Measurements from ENCODE around the gene CDRT15. TPM values are rescaled to one million over a fixed set of nuclear protein-coding genes. Genes with fewer than 3 reads are reported as not detected.

Gene CDRT15
- total RNA-seq, 1 donor from 2014 or later: not detected

GRCh38 chr17:14228903-14229302, 7.8 kb downstream of the CDRT15 start:
- TF ChIP-seq CTCF (conservative IDR thresholded peaks at IDR 0.05): no peak
- no peak overlapping the region for H3K4me3 Mint-ChIP-seq
- H3K9me3 Mint-ChIP-seq: peaks cover 3% of the 10 kb centered on the region
- peaks cover 4% of the 10 kb centered on the region for H3K4me1 Mint-ChIP-seq
- H3K27me3 Mint-ChIP-seq (ENCODE audit: low read depth): no peaks in the 10 kb centered on the region
- peaks cover 3% of the 10 kb centered on the region for H3K36me3 Mint-ChIP-seq (ENCODE audit: low read depth)
- no peak overlapping the region for H3K27ac Mint-ChIP-seq (ENCODE audit: unreplicated experiment)
- no peak for DNase-seq (ENCODE audit: low read depth, low spot score)

GRCh38 chr17:14227052-14227451, 9.6 kb downstream of the CDRT15 start:
- Mint-ChIP-seq H3K4me1 (peaks cover 5% of the 10 kb centered on the region), H3K4me3 (no peak overlapping the region), H3K27ac (ENCODE audit: unreplicated experiment) (no peak overlapping the region), H3K36me3 (ENCODE audit: low read depth) (peaks cover 5% of the 10 kb centered on the region), H3K27me3 (ENCODE audit: low read depth) (no peaks in the 10 kb centered on the region), H3K9me3 (peaks cover 3% of the 10 kb centered on the region)
- DNase-seq (ENCODE audit: low read depth, low spot score): no peak
- TF ChIP-seq CTCF (conservative IDR thresholded peaks at IDR 0.05): no peak

- H3K9me3 Mint-ChIP-seq: no peaks in the 10 kb centered on the region
- DNase-seq (ENCODE audit: low read depth, low spot score): no peak
- H3K36me3 Mint-ChIP-seq (ENCODE audit: low read depth): peaks cover 5% of the 10 kb centered on the region
These were observed 11.2 kb downstream of the CDRT15 start for GRCh38 chr17:14225254-14225980.

GRCh38 chr17:14222611-14223010, 14.1 kb downstream of the CDRT15 start:
- H3K27ac Mint-ChIP-seq (ENCODE audit: unreplicated experiment): no peak overlapping the region
- H3K36me3 Mint-ChIP-seq (ENCODE audit: low read depth): peaks cover 5% of the 10 kb centered on the region
- DNase-seq (ENCODE audit: low read depth, low spot score): no peak
- no peak for TF ChIP-seq CTCF (conservative IDR thresholded peaks at IDR 0.05)
- no peaks in the 10 kb centered on the region for H3K9me3 Mint-ChIP-seq
- H3K27me3 Mint-ChIP-seq (ENCODE audit: low read depth): no peaks in the 10 kb centered on the region
- H3K4me1 Mint-ChIP-seq: peaks cover 5% of the 10 kb centered on the region
- no peak overlapping the region for H3K4me3 Mint-ChIP-seq

More at GRCh38 chr17:14225254-14225980, 11.2 kb downstream of the CDRT15 start:
- H3K27me3 Mint-ChIP-seq (ENCODE audit: low read depth): no peaks in the 10 kb centered on the region
- H3K4me3 Mint-ChIP-seq: no peak overlapping the region
- no peak for TF ChIP-seq CTCF (conservative IDR thresholded peaks at IDR 0.05)
- H3K4me1 Mint-ChIP-seq: peaks cover 5% of the 10 kb centered on the region
- H3K27ac Mint-ChIP-seq (ENCODE audit: unreplicated experiment): no peak overlapping the region

GRCh38 chr17:14214271-14214670, 22.4 kb downstream of the CDRT15 start:
- no peaks in the 10 kb centered on the region for H3K27me3 Mint-ChIP-seq (ENCODE audit: low read depth)
- DNase-seq (ENCODE audit: low read depth, low spot score): no peak
- no peak overlapping the region for H3K4me3 Mint-ChIP-seq
- H3K4me1 Mint-ChIP-seq: no peaks in the 10 kb centered on the region
- no peak overlapping the region for H3K27ac Mint-ChIP-seq (ENCODE audit: unreplicated experiment)
- TF ChIP-seq CTCF (conservative IDR thresholded peaks at IDR 0.05): no peak
- H3K36me3 Mint-ChIP-seq (ENCODE audit: low read depth): peaks cover 35% of the 10 kb centered on the region
- peaks cover 13% of the 10 kb centered on the region for H3K9me3 Mint-ChIP-seq

Measured in neural crest cell (in vitro differentiated cells).